ENCODE results near the gene RASSF5.

RASSF5 gene

GRCh38 chr1:206604861-206605260 lies 97.5 kb downstream of the RASSF5 start:
- TF ChIP-seq SIN3A (IDR thresholded peaks at IDR 0.05; ENCODE audit: borderline replicate concordance, insufficient read depth, low read length) (no peak), TAF1 (IDR thresholded peaks at IDR 0.05; ENCODE audit: borderline replicate concordance, insufficient read depth, low read length) (no peak), POLR2AphosphoS5 (IDR thresholded peaks at IDR 0.05; ENCODE audit: low read depth, low read length) (no peak), FOXP2 (optimal IDR thresholded peaks at IDR 0.05; ENCODE audit: borderline replicate concordance, extremely low read depth, extremely low read length, insufficient read depth) (no peak)
- TF ChIP-seq, protein P1, sequence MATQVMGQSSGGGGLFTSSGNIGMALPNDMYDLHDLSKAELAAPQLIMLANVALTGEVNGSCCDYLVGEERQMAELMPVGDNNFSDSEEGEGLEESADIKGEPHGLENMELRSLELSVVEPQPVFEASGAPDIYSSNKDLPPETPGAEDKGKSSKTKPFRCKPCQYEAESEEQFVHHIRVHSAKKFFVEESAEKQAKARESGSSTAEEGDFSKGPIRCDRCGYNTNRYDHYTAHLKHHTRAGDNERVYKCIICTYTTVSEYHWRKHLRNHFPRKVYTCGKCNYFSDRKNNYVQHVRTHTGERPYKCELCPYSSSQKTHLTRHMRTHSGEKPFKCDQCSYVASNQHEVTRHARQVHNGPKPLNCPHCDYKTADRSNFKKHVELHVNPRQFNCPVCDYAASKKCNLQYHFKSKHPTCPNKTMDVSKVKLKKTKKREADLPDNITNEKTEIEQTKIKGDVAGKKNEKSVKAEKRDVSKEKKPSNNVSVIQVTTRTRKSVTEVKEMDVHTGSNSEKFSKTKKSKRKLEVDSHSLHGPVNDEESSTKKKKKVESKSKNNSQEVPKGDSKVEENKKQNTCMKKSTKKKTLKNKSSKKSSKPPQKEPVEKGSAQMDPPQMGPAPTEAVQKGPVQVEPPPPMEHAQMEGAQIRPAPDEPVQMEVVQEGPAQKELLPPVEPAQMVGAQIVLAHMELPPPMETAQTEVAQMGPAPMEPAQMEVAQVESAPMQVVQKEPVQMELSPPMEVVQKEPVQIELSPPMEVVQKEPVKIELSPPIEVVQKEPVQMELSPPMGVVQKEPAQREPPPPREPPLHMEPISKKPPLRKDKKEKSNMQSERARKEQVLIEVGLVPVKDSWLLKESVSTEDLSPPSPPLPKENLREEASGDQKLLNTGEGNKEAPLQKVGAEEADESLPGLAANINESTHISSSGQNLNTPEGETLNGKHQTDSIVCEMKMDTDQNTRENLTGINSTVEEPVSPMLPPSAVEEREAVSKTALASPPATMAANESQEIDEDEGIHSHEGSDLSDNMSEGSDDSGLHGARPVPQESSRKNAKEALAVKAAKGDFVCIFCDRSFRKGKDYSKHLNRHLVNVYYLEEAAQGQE (IDR thresholded peaks at IDR 0.05; ENCODE audit: insufficient read depth in 1 of 2, low read depth in 2 of 2, low read length in 2 of 2) = no peak

DNA sequence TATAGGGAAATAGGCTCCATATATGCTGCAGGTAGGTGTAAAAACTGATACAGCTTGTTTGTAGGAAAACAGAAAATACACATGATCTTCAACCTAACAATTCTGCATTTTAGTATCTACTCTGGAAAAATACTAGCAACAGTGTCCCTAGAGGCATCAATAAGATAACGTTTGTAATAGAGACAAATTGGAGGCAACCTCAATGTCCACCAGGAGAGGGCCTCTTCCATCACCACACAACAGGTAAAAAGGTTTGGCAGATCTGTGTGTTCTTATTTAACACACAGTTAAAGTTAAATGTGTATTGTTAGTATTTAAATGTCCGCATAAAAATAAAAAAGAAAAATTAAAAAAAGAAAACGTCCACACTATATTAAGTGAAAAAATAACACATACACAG lies 99.5 kb downstream of the RASSF5 start:
- TF ChIP-seq FOXP2 (optimal IDR thresholded peaks at IDR 0.05; ENCODE audit: borderline replicate concordance, extremely low read depth, extremely low read length, insufficient read depth) (no peak), TAF1 (IDR thresholded peaks at IDR 0.05; ENCODE audit: borderline replicate concordance, insufficient read depth, low read length) (no peak), POLR2AphosphoS5 (IDR thresholded peaks at IDR 0.05; ENCODE audit: low read depth, low read length) (no peak), SIN3A (IDR thresholded peaks at IDR 0.05; ENCODE audit: borderline replicate concordance, insufficient read depth, low read length) (no peak)
- TF ChIP-seq, protein P1 (IDR thresholded peaks at IDR 0.05; ENCODE audit: insufficient read depth in 1 of 2, low read depth in 2 of 2, low read length in 2 of 2) = no peak

DNA sequence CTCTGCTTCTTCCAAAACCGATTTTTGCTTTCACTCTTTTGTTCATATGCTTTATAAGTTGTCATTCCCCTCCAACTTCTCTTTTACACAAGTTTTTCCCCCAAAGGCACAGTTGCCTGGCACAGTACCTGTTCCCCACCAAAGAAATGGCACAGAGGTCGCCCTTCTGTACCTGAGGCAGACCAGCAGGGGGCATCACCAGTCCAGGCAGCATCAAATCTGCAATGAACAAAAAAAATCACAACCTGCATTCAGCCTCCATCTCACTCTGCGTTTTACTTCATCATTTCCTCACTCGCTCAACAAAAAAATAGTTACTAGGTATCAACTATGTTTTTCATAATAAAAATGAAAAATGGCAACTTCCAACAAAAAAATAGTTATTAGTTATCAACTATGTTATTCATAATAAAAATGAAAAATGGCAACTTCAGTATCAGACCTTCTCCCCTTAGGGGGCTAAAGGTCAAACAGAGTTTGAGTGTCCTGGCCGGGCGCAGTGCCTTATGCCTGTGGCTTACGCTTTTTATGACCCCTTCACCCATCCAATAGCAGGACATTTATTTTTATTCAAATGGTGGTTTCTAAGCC lies 100.9 kb downstream of the RASSF5 start:
- TF ChIP-seq, protein P1 (IDR thresholded peaks at IDR 0.05; ENCODE audit: insufficient read depth in 1 of 2, low read depth in 2 of 2, low read length in 2 of 2) = no peak
- TF ChIP-seq FOXP2 (optimal IDR thresholded peaks at IDR 0.05; ENCODE audit: borderline replicate concordance, extremely low read depth, extremely low read length, insufficient read depth) = no peak
- no peak for TF ChIP-seq POLR2AphosphoS5 (IDR thresholded peaks at IDR 0.05; ENCODE audit: low read depth, low read length)
- TF ChIP-seq SIN3A (IDR thresholded peaks at IDR 0.05; ENCODE audit: borderline replicate concordance, insufficient read depth, low read length) = no peak
- TF ChIP-seq TAF1 (IDR thresholded peaks at IDR 0.05; ENCODE audit: borderline replicate concordance, insufficient read depth, low read length) = no peak

DNA sequence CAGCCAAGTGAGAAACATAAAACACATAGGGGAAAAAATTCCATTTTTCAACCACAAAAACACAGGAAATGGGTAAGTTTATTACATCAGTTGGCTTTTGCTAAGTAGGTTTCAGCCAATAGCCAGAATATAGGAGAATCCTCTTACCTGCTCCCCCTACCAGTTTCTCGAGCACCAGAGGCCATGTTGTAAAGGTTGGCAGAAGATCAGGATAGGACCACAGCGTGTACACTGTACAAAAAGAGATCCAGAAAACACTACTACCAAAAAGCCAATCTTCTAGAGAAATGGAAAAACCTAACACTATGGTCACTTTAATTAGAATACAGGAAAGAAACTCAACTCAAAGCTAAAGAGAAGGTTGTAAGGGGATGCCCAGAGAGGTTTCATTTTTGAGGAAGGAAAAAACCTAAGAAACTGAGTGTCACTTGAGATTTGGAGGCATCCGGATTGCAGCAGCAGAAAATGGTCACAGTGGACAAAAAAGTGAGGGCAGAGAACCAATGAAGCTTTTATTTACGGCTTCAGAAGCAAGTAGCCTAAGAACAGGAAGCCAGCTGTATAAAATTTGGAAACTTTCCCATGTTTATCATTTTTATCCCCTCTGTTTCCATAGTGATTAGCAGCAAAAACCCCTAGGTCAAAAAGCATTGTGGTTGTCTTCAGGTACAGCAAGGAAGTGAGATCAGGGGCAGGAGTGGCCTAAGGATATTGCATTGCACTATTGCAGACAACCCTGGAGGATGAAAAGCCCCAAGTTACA lies 102.1 kb downstream of the RASSF5 start:
- no peak for TF ChIP-seq TAF1 (IDR thresholded peaks at IDR 0.05; ENCODE audit: borderline replicate concordance, insufficient read depth, low read length)
- TF ChIP-seq POLR2AphosphoS5 (IDR thresholded peaks at IDR 0.05; ENCODE audit: low read depth, low read length) = no peak
- TF ChIP-seq, protein P1 (IDR thresholded peaks at IDR 0.05; ENCODE audit: insufficient read depth in 1 of 2, low read depth in 2 of 2, low read length in 2 of 2) = no peak
- TF ChIP-seq FOXP2 (optimal IDR thresholded peaks at IDR 0.05; ENCODE audit: borderline replicate concordance, extremely low read depth, extremely low read length, insufficient read depth) = no peak
- TF ChIP-seq SIN3A (IDR thresholded peaks at IDR 0.05; ENCODE audit: borderline replicate concordance, insufficient read depth, low read length) = no peak

All from PFSK-1 (cell line).